A549 treated with RU486 at 1 μM for 4 hours (cell line): ENCODE measurements around the gene PRSS58. TPM values are rescaled to one million over a fixed set of nuclear protein-coding genes. Genes with fewer than 3 reads are reported as not detected.

Source experiments
- total RNA-seq: library from RNA; stranded (reverse); fragments of 200-300 nt; extraction: Qiagen RNA extraction; gene quantifications from 5 replicates; pipeline ENCODE4 v1.2.3, GENCODE V29; 2022; ENCODE audit warnings: low read depth

The PRSS58 gene
- total RNA-seq: not detected in 5 replicates

GRCh38 chr7:142257958-142258357, at the start of gene PRSS58:
Gene PRSS58 (minus strand): TSS chr7:142258058. CDS start chr7:142257707, 351 bp downstream.

Other genes starting within 250 kb of the PRSS58 start
- 0.02 TPM in 1 of 5 replicates, not detected in the others for gene MGAM2, start 146.3 kb downstream of the PRSS58 start, total RNA-seq